GM19023 (cell line): ENCODE measurements around the gene ST3GAL3.
"Not testable (repeated sequence)": the region's sequence is repeated elsewhere in the genome, so short reads cannot be mapped to it uniquely, and the experiment has no call there.

ENCODE experiments used
- ATAC-seq: cut with Tn5 transposase; IDR thresholded peaks from one replicate; pipeline ENCODE4 v1.9.1; 2021; ENCODE audit warnings: mild to moderate bottlenecking, moderate library complexity; ENCODE audit not compliant: unreplicated experiment

Gene ST3GAL3

GRCh38 chr1:43703836-43704235 is 3.5 kb upstream of the ST3GAL3 start:
- ATAC-seq, result no peak

- no peak for ATAC-seq
Observed at GRCh38 chr1:43704838-43705237, 2.5 kb upstream of the ST3GAL3 start.

GRCh38 chr1:43705334-43705733 is 2.0 kb upstream of the ST3GAL3 start:
- no peak for ATAC-seq

- no peak for ATAC-seq
Observed at GRCh38 chr1:43705982-43706597, 1.2 kb upstream of the ST3GAL3 start.

- ATAC-seq, result no peak
Observed at GRCh38 chr1:43706598-43707189, 642 bp upstream of the ST3GAL3 start.

GRCh38 chr1:43708002-43708410 is 670 bp downstream of the ST3GAL3 start:
- no peak for ATAC-seq

- ATAC-seq, result no peak
Observed at GRCh38 chr1:43711049-43711448, 3.7 kb downstream of the ST3GAL3 start.

GRCh38 chr1:43711524-43712386 is 4.4 kb downstream of the ST3GAL3 start:
- ATAC-seq, result no peak

GRCh38 chr1:43716559-43717281 is 9.4 kb downstream of the ST3GAL3 start:
- no peak for ATAC-seq

GRCh38 chr1:43719063-43719462 is 11.7 kb downstream of the ST3GAL3 start:
- no peak for ATAC-seq

- not testable (repeated sequence) for ATAC-seq
Observed at GRCh38 chr1:43719670-43720419, 12.5 kb downstream of the ST3GAL3 start.

GRCh38 chr1:43722810-43723209 is 15.5 kb downstream of the ST3GAL3 start:
- no peak for ATAC-seq

GRCh38 chr1:43729816-43730463 is 22.6 kb downstream of the ST3GAL3 start:
- no peak for ATAC-seq

- ATAC-seq, result no peak
Observed at GRCh38 chr1:43731867-43732531, 24.7 kb downstream of the ST3GAL3 start.

GRCh38 chr1:43736819-43737218 is 29.5 kb downstream of the ST3GAL3 start:
- no peak for ATAC-seq

- no peak for ATAC-seq
Observed at GRCh38 chr1:43742026-43742425, 34.7 kb downstream of the ST3GAL3 start.

GRCh38 chr1:43743206-43743605 is 35.9 kb downstream of the ST3GAL3 start:
- no peak for ATAC-seq

- ATAC-seq, result no peak
Observed at GRCh38 chr1:43747736-43748135, 40.4 kb downstream of the ST3GAL3 start.

- ATAC-seq, result no peak
Observed at GRCh38 chr1:43750083-43750482, 42.7 kb downstream of the ST3GAL3 start.

GRCh38 chr1:43753422-43753821 is 46.1 kb downstream of the ST3GAL3 start:
- no peak for ATAC-seq
